ENCODE results near the gene APP.
"Not testable (repeated sequence)": the region's sequence is repeated elsewhere in the genome, so short reads cannot be mapped to it uniquely, and the experiment has no call there.

The APP gene

DNA sequence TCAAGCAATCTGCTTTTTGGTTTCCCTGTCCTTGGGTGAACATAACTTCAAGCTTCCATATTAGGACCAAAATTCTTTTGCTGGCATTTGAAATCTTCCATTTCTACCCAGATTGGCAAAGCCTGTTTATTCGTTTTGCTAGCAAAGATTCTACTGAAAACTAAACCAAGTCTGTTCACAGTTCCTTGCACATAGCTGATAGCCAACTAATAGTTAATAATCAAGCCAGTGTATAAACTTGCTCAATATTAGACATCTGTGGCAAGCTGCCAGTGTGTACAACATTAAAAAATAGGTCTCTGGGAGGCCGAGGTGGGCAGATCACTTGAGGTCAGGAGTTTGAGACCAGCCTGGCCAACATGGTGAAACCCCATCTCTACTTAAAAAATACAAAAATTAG, 6.3 kb downstream of the APP start:
- no peak for DNase-seq (ENCODE audit: low read depth)

DNA sequence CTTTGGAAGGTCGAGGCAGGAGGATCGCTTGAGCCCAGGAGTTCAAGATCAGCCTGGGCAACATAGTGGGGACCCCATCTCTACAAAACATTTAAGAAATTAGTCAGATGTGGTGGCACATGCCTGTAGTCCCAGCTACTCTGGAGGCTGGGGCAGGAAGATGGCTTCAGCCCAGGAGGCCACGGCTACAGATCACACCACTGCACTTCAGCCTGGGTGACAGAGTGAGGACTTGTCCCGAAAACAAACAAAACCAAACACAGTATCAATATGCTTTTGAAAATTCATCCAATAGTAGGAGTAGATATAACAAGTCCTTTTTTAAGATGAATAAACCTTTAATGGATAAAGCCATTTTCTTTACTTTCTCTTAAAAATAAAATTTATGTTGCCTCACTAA, 8.5 kb downstream of the APP start:
- DNase-seq (ENCODE audit: low read depth) = no peak

DNA sequence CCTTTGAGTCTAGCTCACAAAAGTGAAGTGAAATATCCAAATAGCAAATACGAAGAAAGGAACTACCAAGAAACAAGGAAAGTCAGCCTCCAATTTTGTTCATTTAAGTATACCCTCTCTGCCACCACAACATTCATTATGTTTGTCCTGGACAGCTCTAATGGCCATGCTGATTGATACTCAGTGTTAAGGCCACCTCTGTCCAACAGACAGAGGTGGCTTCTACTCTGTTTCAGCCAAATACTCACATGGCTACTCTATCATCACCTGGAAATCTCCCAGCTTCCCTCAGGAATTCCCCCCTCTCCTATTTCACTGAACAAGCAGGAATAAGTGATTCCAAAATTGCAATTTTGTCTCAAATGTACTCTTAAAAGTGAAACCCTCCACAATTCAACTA, 10.7 kb downstream of the APP start:
- DNase-seq (ENCODE audit: low read depth) = no peak

DNA sequence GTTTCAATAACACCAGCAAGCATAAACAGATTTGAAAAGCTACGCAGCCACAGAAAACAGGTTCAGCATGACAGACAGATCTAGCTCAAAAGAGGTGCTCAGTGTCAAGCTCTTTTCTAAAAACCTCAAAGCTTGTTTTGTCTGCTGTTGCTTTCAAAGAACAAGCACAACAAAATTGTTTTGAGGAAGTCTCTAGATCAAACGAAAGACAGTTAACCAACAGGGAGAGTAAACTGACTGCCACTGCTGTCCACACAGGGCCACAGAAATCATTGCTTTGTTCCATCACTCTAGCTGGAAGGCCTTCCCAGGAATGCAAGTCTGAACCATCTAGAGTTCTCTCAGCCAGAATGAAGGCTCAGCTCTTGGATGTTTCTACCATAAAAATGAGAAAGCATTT, 12.8 kb downstream of the APP start:
- DNase-seq (ENCODE audit: low read depth) = no peak

DNA sequence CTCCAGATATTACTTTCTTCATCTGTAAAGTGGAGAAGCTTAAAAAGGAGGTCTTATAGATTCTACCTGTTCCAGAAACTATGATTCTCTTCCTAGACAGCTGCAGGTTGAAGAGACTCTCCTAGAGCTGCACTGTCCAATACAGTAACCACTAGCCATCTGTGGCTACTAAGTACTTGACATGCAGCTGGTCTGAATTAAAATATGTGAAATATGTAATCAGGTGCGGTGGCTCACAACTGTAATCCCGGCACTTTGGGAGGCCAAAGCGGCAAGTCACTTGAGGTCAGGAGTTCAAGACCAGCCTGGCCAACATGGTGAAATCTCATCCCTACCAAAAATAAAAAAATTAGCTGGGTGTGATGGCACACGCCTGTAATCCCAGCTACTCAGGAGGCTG, 15.8 kb downstream of the APP start:
- no peak for DNase-seq (ENCODE audit: low read depth)

DNA sequence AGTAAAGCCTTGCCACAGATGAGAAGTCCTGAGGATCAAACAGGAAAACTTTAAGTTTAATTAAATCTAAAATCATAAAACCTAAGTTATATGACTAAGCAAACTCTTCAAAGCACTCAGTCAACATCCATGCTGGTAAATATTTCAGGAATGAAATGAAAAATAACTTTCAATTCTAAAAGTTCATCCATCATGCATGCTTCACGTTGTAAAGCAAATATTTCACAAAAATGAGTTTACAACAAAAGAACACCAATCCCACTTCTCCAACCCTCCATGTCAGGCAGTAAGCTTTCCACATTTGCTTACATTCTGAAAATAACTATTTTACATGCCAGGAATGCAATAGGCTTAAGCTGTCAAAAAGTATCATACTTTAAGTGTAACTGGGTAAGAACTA, 16.8 kb downstream of the APP start:
- no peak for DNase-seq (ENCODE audit: low read depth)

DNA sequence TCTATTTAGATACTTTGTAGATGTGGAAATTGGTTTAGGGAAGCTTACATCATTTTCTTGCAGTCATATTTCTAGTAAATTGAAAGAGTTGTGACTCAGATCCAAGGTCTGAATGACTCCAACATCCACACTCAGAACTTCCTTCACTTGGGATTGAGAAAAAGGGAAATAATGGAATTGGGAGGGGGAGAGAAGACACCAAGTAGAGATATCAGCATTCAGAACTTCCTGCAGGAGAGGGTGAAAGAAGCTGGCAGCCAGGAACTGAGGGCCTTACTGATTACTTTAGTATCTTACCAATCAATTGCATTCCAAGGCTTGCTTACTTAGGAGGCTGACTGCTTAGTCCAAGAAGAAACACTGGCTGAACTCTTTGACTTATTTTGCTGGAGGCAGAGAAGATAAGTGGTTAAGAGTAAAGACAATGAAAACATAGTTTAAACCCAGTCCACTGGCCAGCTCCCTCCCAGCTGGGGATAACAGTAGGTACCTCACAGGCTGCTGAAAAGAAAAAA, 21.7 kb downstream of the APP start:
- no peak for DNase-seq (ENCODE audit: low read depth)

DNA sequence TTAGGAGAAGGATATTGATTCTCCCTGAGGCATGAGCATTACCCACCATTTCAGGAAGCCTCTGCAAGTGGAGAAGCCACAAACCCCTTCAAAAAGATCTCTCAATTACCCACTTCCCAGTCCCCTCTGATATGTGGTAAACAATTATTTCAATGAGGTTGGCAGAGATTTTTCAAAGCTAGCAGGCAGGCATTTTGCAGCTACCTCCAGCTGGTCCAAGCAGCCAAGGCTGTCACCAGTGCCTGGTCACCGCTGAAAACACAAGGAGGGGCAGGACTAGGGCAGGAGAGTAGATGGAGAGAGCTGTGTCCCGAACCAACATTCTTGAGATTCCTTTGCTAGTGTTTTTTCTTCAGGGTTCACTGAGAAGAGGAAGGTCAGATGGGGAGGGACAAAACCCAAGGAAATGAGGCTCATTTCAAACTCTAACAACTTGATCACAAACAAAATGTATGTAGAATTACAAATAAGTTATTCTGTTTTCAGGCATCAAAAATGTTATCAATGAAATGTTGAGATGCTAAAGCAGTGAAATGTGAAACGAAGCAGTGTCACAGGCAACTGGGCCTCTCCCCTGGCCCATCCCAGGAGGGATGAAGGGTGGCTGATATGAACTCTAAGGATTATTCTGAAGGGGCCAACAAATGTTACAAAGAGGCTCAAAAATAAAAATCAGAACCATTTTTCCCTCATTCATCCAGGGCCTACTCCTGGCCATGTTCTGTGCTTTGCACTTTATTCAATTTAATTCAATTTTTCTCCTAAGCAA, 22.3 kb downstream of the APP start:
- DNase-seq (ENCODE audit: low read depth) = no peak

DNA sequence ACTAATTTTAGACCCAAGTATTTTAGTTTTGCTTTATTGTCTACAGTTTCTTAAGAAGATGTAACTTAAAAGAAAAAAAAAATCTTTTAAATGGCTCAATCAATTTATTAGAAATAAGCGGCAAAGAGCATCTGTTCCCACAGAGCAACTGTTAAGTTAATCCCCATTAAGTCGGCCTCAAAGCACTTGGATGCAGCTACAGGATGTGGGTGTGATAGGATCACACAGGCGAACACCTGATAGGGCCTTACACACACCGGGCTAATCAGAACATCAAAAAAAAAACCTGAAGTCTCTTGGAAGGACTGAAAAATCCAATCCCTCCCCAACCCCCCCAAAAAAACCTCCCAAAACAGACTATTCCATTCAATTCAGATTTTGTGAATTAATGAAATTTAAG, 23.0 kb downstream of the APP start:
- no peak for DNase-seq (ENCODE audit: low read depth)

DNA sequence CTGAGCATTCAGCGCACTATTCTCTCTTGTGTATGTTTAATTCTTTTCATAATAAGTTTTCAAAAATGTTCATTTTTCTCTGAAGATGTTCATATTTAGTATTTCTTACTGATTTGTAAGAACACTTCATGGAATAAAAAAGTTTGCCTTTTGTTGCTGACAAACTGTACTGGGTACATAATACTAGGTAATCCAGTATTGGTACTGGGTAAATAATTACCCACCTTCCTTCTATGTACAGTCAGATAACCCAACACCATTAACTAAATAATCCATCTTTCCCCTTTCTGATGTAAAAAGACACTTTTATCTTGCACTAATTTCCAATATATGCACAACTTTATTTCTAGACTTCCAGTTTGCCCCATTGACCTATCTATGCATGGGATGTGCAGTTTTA, 23.9 kb downstream of the APP start:
- no peak for DNase-seq (ENCODE audit: low read depth)

DNA sequence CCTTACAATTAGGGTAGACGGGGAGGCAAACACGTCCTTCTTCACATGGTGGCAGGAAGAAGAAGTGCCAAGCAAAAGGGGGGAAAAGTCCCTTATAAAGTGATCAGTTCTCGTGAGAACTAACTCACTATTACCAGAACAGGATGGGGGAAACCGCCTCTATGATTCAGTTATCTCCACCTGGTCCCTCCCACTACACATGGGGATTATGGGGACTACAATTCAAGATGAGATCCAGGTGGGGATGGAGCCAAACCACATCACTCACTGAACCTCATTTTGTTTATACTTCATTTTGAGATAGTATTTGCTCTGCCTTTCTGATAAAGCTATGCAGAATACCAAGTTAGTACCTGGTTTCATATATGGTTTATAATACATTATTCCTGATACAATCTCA, 26.5 kb downstream of the APP start:
- DNase-seq (ENCODE audit: low read depth) = no peak

DNA sequence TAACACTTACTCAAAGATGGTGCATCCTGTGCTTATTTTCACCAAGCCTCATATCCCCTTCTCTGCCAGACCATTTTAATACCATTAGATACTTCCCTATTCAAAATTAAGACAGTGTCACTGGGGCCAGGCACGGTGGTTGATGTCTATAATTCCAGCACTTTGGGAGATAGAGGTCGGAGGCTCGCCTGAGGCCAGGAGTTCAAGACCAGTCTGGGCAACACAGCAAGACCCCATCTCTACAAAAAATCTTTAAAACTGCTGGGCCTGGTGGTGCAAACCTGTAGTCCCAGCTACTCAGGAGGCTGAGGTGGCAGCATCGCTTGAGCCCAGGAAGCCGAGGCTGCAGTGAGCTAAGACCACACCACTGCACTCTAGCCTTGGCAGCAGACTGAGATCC, 28.2 kb downstream of the APP start:
- DNase-seq (ENCODE audit: low read depth) = no peak

DNA sequence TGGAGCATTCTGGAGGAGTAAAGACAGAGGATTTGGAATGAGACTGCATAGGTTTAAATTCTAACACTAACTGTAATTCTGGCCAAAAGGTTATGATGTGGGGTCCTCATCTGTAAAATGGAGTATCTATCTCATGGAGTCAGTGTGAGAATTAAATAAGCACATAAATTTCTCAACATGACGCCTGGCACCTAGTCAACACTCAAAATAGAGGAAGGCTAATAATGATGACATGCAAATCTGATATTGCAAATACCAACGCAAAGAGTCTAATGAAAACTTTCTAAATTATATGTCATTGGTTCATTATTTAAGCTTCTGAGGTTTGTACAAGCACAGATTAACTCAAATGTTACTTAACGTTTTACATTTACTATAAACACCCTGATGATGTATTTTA, 29.6 kb downstream of the APP start:
- DNase-seq (ENCODE audit: low read depth) = no peak

DNA sequence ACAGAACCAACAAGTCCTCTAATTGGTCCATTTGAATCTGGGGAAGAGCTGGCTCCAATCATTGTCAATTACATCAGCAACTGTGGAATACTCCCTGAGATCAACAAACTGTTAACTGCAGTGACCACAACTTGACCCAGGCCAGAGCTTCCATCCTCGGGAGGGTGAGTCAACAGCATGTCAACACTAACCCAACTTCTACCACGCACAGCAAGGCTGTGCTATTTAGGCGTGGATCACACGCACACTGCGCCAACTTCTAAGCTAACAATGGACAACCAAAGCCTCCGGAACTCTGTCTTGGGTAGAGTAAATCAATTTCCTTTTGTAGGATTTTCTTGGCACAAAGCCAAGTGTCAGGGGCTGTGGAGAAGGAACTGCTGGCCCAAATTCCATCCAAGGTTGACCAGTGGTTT, 30.4 kb downstream of the APP start:
- DNase-seq (ENCODE audit: low read depth) = no peak

DNA sequence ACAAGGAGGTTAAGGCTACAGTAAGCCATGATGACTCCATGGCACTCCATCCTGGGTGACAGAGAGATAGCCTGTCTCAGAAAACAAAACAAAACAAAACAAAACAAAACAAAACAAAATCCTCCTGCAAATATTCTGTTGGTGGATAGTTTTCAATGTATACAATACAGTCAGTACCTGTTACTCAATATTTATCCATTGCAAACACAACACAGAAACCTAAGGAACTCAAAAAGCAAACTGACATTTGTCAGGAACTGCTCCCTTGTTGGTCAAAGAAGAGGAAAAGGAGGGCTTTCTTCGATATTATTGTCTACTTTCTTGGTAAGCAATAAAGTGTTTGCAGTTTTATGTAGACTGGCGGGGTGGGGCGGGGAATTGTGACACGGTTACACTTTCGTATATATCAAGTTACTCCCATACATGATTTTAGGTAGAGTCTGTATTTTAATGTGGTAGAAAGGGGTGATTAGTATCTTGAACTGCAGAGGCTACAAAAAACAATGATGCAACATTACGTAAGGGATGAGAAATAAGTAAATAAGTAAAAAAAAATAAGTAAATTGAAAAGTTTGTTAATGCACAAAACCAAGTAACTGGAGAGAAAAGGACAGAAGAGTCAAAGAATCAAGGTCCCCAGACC, 31.8 kb downstream of the APP start:
- DNase-seq (ENCODE audit: low read depth) = no peak

DNA sequence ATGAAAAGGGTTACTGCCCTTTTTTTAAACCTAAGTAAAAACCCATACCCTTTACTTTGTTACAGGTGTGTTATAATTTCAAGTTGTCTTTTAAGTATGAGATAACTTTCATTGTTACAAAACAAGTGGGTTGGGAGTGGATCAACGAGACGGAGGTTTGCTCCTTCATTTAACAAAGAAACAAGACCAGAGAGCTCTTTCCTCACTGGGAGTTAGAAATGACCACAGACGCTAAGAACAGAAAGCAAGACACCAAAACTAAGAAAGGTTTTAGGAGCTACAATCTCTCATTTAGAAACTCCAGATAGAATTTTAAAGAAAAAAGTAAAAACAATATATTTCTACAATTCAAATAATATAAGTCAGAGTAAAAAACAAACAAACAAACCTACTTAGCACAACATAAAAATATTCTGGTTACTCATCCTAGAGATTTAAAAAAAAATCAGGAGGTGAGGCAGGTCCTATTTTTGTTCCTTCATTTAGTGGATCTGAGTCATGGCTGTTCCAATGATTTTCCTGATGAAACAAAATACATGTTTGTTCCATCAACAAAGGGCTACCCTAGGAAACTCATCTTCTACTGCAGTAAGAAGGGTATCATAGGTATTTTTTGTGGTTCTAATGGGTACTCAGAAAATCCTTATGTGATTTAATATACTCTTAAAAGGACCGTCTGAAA, 33.0 kb downstream of the APP start:
- no peak for DNase-seq (ENCODE audit: low read depth)

DNA sequence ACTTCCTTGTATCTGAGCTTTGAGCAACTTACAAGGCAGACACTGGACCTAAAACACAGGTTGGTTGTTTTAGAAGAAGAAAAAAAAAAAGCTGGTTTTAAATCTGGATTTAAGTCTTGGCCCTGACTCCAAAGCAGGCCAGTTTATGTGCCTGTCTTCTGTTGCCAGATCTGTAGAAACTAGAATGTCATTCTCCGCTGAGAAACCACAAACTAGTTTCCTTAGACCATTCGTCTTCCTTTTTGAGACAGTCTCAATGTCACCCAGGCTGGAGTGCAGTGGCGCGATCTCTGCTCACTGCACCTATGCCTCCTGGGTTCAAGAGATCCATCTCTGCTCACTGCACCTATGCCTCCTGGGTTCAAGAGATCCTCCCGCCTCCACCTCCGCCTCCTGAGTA, 33.9 kb downstream of the APP start:
- no peak for DNase-seq (ENCODE audit: low read depth)

DNA sequence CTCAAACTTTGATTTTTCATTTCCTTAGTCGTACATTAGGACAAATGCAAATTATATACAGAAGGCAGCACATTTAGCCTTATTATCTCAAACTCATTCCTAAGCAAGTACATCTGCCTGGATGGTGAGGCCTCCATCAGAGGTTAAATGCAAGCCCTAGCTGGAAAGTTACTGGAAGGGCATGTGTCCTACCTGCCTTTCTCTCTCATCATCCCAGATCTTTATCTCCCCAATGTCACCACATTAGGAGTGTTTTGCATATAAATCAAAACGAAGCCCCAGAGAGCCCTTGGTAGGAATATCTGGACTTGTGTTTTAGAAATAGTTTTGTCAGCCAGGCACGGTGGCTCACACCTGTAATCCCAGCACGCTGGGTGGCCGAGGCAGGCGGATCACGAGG, 35.0 kb downstream of the APP start:
- no peak for DNase-seq (ENCODE audit: low read depth)

DNA sequence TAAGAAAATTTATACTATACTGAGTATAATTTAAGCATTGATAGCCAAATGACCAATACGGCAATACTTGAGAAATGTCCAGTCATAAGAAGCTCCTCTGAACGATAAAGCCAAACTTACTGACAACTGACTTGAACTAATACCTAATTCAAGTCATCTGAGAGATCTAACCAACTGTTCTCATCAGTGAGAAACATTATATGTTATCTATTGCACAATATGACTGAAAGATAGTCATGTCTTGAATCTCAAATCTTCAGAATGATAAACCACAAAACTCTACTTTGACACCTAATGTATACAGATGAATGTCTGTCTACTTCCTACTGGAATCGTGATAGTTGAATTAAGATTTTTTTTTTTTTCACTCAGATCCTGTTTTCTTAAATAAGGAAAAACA, 39.0 kb downstream of the APP start:
- no peak for DNase-seq (ENCODE audit: low read depth)

DNA sequence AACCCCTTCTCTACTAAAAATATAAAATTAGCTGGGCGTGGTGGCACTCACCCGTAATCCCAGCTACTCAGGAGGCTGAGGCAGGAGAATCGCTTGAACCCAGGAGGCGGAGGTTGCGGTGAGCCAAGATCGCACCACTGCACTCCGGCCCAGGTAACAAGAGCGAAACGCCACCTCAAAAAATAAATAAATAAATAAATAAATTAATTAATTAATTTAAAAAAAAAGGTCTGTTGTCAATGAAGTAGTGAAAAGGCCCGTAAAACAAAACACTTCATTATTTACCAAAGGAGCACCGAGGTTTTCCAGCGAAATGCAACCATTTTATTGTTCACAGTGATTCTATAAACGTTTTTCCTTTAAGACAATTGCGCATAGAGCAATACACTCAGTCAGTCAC, 39.5 kb downstream of the APP start:
- DNase-seq (ENCODE audit: low read depth) = not testable (repeated sequence)

DNA sequence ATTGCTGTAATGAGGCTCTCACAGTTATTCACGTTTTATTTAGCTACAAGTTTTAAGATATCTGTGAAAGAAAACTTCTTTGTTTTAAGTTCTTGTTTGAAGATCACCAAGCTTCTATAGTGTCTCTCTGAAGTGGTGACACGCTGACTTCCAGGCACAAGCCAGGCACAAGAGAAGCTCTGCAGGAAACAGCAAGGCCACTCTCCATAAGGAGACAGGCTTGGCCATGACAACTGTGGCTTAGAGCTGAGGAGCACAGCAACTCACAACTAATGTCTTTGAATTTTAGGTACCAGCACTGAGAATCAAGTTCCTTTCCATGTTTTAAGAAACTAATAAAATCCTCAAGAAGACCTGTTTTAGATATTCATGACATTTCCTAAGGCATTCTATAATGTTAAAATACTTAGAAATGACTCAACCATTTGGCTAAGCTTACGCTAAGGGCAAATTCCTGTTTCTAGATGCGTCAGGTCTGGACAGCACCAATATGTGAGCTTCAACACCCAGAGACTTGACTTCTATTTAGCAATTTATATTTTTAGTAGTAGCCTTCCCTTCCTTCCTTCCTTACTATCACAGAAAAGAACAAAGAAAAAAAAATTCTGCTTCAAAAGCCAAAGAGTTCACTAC, 40.2 kb downstream of the APP start:
- no peak for DNase-seq (ENCODE audit: low read depth)

DNA sequence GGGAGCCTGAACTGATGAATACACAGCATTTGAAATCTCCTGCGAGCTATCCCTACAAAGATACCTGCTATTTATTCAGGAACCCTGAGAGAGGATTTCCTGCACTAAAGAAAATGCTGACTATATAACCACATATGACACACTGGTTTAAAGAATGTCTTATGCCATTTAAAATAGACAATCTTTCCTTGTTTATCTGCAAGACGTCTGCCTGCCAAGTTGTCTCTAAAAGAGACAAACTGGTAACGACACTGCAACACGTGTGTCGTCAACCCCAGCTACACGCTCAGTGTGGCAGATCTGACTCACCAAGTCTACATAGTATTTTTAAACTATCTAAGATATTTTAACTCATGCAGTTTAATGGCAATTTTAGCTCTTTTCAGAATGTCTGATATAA, 42.7 kb downstream of the APP start:
- no peak for DNase-seq (ENCODE audit: low read depth)

All from stimulated activated CD8-positive, alpha-beta memory T cell treated with anti-CD3 and anti-CD28 coated beads, Interleukin-12 subunit alpha, Interleukin-12 subunit beta, amount 100 ng/mL, for 1 hour (primary cell).